Erythroblast (primary cell): ENCODE results near the gene ATXN2.

Experiments used
- GATA1 ChIP-seq: IDR thresholded peaks from 2 replicates; pipeline ENCODE4 v1.6.1; 2011; ENCODE audit warnings: low read depth, mild to moderate bottlenecking, control low read depth, low read length, moderate library complexity
- POLR2A ChIP-seq: IDR thresholded peaks from 2 replicates; pipeline ENCODE4 v1.6.1; 2011; ENCODE audit warnings: mild to moderate bottlenecking, low read length

DNA sequence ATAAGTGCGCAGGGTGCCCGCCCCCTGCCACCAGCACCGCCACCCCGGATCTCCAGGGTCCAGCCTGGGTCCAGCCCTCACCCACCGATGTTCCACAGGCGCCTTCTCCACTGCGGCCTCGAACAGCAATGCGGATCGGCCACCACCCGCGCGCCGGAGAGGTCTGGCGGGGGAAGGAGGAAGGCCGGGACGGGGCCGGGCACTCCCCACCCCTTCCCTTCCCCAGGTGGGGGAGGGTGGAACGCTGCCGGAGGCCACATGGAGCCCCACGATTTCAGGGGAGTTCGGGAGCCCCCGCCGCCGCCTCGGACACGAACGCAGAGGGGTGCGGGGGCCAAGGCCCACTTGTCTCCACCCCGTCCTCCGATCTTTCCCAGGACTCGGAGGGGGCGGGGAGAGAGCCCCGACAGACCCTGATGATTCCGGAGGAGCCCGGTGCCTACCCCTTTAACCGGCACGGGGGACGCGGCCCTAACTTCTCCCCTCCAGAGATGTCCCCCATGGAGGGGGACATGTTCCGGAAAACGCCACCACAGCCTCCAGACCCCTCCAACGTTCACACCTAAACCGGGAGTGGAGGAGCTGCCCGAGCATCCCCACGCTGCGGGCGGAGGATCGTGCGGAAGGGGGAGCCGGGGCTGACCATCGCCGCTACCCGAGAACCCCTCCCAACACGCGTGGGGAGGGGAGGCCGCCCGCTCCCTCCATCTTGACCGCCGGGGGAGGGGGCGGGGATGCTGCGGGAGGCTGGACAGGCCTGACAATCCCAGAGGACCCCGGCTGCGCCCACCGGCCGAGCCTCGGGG lies 1.1 kb downstream of the ATXN2 start:
- TF ChIP-seq POLR2A (no peak), GATA1 (no peak)
